Measurements from ENCODE around the gene HSD17B12. TPM values are rescaled to one million over a fixed set of nuclear protein-coding genes. Genes with fewer than 3 reads are reported as not detected.

Gene HSD17B12
- total RNA-seq, 1 experiment from 2014 or later: 106 TPM

- no peaks in the 10 kb centered on the region for H3K27me3 ChIP-seq (ENCODE audit: control insufficient read depth, insufficient read depth, low read length)
- H3K4me3 ChIP-seq (ENCODE audit: low read depth in 2 of 2, low read length in 2 of 2): no peak overlapping the region
- no TSS peak for BruUV-seq (replicated peaks)
- intact Hi-C loops (cut with micrococcal nuclease; ENCODE audit: unreplicated experiment) (no loop called here), in situ Hi-C loops (cut with HindIII; ENCODE audit: low pct_unique_long_range_greater_than_20kb, low sequenced_read_pairs) (no loop called here)
- H3K36me3 ChIP-seq (ENCODE audit: control insufficient read depth, insufficient read depth, low read length): no peaks in the 10 kb centered on the region
- no peak for ATAC-seq
- no peak overlapping the region for H3K27ac ChIP-seq (ENCODE audit: low read length)
- ChIA-PET CTCF (no interaction called here), POLR2A (no interaction called here)
- no peaks in the 10 kb centered on the region for H3K9me3 ChIP-seq (ENCODE audit: control insufficient read depth, insufficient read depth, low read depth, low read length)
- no peak for TF ChIP-seq REST (IDR thresholded peaks at IDR 0.05; ENCODE audit: insufficient read depth in 1 of 2, low read depth in 2 of 2, low read length in 1 of 2)
- DNase-seq (ENCODE audit: low read depth, low spot score): no peak
- H3K4me1 ChIP-seq (ENCODE audit: control insufficient read depth, insufficient read depth, low read length): no peaks in the 10 kb centered on the region
Observed at GRCh38 chr11:43690929-43691725, 10.6 kb downstream of the HSD17B12 start.

- intact Hi-C loops (cut with micrococcal nuclease; ENCODE audit: unreplicated experiment) (no loop called here), in situ Hi-C loops (cut with HindIII; ENCODE audit: low pct_unique_long_range_greater_than_20kb, low sequenced_read_pairs) (no loop called here)
- Histone ChIP-seq H3K9me3 (ENCODE audit: control insufficient read depth, insufficient read depth, low read depth, low read length) (no peaks in the 10 kb centered on the region), H3K4me1 (ENCODE audit: control insufficient read depth, insufficient read depth, low read length) (no peaks in the 10 kb centered on the region), H3K27ac (ENCODE audit: low read length) (no peak overlapping the region), H3K4me3 (ENCODE audit: low read depth in 2 of 2, low read length in 2 of 2) (no peak overlapping the region), H3K36me3 (ENCODE audit: control insufficient read depth, insufficient read depth, low read length) (no peaks in the 10 kb centered on the region), H3K27me3 (ENCODE audit: control insufficient read depth, insufficient read depth, low read length) (no peaks in the 10 kb centered on the region)
- no peak for ATAC-seq
- DNase-seq (ENCODE audit: low read depth, low spot score): no peak
- CTCF ChIA-PET: no interaction called here
- POLR2A ChIA-PET: no interaction called here
- TF ChIP-seq TCF7L2 (IDR thresholded peaks at IDR 0.05; ENCODE audit: low read depth, low read length) (no peak), POLR2AphosphoS5 (IDR thresholded peaks at IDR 0.05; ENCODE audit: low read depth, low read length) (no peak), SIN3A (IDR thresholded peaks at IDR 0.05; ENCODE audit: borderline replicate concordance, insufficient read depth, low read depth, low read length) (no peak), CTCF (IDR thresholded peaks at IDR 0.05) (no peak), REST (IDR thresholded peaks at IDR 0.05; ENCODE audit: insufficient read depth in 1 of 2, low read depth in 2 of 2, low read length in 1 of 2) (no peak)
- BruUV-seq (replicated peaks): no TSS peak
Observed at GRCh38 chr11:43691806-43692205, 11.3 kb downstream of the HSD17B12 start.

All from Panc1 (cell line).